Fibroblast of lung (primary cell): ENCODE data around the gene VPS45. TPM values are rescaled to one million over a fixed set of nuclear protein-coding genes. Genes with fewer than 3 reads are reported as not detected.
A peak's percentile ranks its signal among the peaks of the same experiment; 100 is the strongest.

Experiments
- DNase-seq, 2 donors: peaks; one replicate each; pipeline versions ENCODE4 v3.0.0 to v3.0.0-alpha.2; 2010; ENCODE audit warnings: low read depth in 2 of 2
- H2AFZ ChIP-seq: 2 replicates; pipeline ENCODE4 v1.5.1; 2012; ENCODE audit warnings: low read length, control low read depth, inconsistent platforms
- H3K27ac ChIP-seq: 2 replicates; pipeline ENCODE4 v1.5.1; 2011; ENCODE audit warnings: low read length, control low read depth; ENCODE audit not compliant: insufficient read depth
- H3K27me3 ChIP-seq: 2 replicates; pipeline ENCODE4 v1.5.1; 2011; ENCODE audit warnings: mild to moderate bottlenecking, low read length; ENCODE audit not compliant: control insufficient read depth, insufficient read depth
- H3K36me3 ChIP-seq: 2 replicates; pipeline ENCODE4 v1.5.1; 2011; ENCODE audit warnings: low read length; ENCODE audit not compliant: control insufficient read depth, insufficient read depth
- H3K4me1 ChIP-seq: 2 replicates; pipeline ENCODE4 v1.5.1; 2011; ENCODE audit warnings: low read length; ENCODE audit not compliant: control insufficient read depth, insufficient read depth; ENCODE audit errors: extremely low read depth
- H3K4me2 ChIP-seq: 2 replicates; pipeline ENCODE4 v1.5.1; 2011; ENCODE audit warnings: low read length, control low read depth; ENCODE audit not compliant: insufficient read depth; ENCODE audit errors: extremely low read depth
- H3K4me3 ChIP-seq, 4 experiments: fragments of 200-600 bp in 1 of 4; sonication (generic) in 1 of 4; replicated peaks in 1 of 4; 2 replicates each; pipeline ENCODE4 v1.5.1; 2011 to 2016; ENCODE audit warnings: low read length in 4 of 4, low read depth in 3 of 4, mild to moderate bottlenecking in 3 of 4, control low read depth in 2 of 4, inconsistent platforms in 1 of 4, mixed read lengths in 1 of 4; ENCODE audit not compliant: insufficient read depth in 1 of 4; ENCODE audit errors: control extremely low read depth in 1 of 4
- H3K79me2 ChIP-seq: 2 replicates; pipeline ENCODE4 v1.5.1; 2012; ENCODE audit warnings: mild to moderate bottlenecking, low read length, inconsistent platforms; ENCODE audit not compliant: control insufficient read depth, insufficient read depth
- H3K9ac ChIP-seq: 2 replicates; pipeline ENCODE4 v1.5.1; 2011; ENCODE audit warnings: mild to moderate bottlenecking, low read length, control low read depth; ENCODE audit not compliant: insufficient read depth
- H3K9me3 ChIP-seq: 2 replicates; pipeline ENCODE4 v1.5.1; 2012; ENCODE audit warnings: low read depth, low read length; ENCODE audit not compliant: control insufficient read depth, insufficient read depth
- H4K20me1 ChIP-seq: 2 replicates; pipeline ENCODE4 v1.5.1; 2011; ENCODE audit warnings: low read length; ENCODE audit not compliant: control insufficient read depth, insufficient read depth; ENCODE audit errors: extremely low read depth
- CTCF ChIP-seq, 2 donors: IDR thresholded peaks in 1 of 2; conservative IDR thresholded peaks in 1 of 2; 1 replicate in 1 of 2; 2 replicates in 1 of 2; pipeline ENCODE4 v1.5.1; 2011 to 2012; ENCODE audit warnings: low read length in 2 of 2, control low read depth in 1 of 2, inconsistent platforms in 1 of 2, low read depth in 1 of 2, mild to moderate bottlenecking in 1 of 2
- EZH2 ChIP-seq: IDR thresholded peaks from 2 replicates; pipeline ENCODE4 v1.5.1; 2012; ENCODE audit warnings: low read length, control low read depth, mild to moderate bottlenecking; ENCODE audit errors: missing control alignments
- polyA plus RNA-seq, 2 donors: library from polyadenylated mRNA; depleted of rRNA in 1 of 2; stranded (reverse) in 1 of 2; unstranded in 1 of 2; fragments of >200 nt; gene quantifications; 2 replicates each; pipeline ENCODE4 v1.2.1, GENCODE V29; 2011 to 2012; ENCODE audit warnings: missing spikeins in 1 of 2
- total RNA-seq: library from RNA; depleted of rRNA; stranded (reverse); fragments of >200 nt; gene quantifications from 2 replicates; pipeline ENCODE4 v1.2.1, GENCODE V29; 2014

VPS45 gene
- total and polyA plus RNA-seq, 2 donors (not counting 1 experiment from before 2014, with no cell fraction given): 42.6 to 50.0 TPM

- H3K4me3 ChIP-seq: peak overlapping the region in 2 of 4 experiments; percentile 13 to 33
These were observed 119.4 kb downstream of the VPS45 start for GRCh38 chr1:150186789-150187559.

GRCh38 chr1:150187560-150187931, 120.0 kb downstream of the VPS45 start:
- TF ChIP-seq EZH2: no peak
- TF ChIP-seq CTCF (conservative IDR thresholded peaks at IDR 0.05 in 1 of 2, IDR thresholded peaks at IDR 0.05 in 1 of 2; ENCODE audit: low read depth in 1 of 2, low read length in 2 of 2): no peak
- Histone ChIP-seq H3K9ac (no peak overlapping the region), H3K36me3 (no peaks in the 10 kb centered on the region), H3K79me2 (no peaks in the 10 kb centered on the region), H2AFZ (peak overlapping the region; percentile 61), H3K9me3 (no peaks in the 10 kb centered on the region), H3K4me3 (no peak overlapping the region), H3K27ac (no peak overlapping the region), H3K4me1 (peaks cover 9% of the 10 kb centered on the region), H4K20me1 (no peaks in the 10 kb centered on the region), H3K4me2 (no peak overlapping the region), H3K27me3 (no peaks in the 10 kb centered on the region)
- DNase-seq: no peak

More at GRCh38 chr1:150186789-150187559, 119.4 kb downstream of the VPS45 start:
- Histone ChIP-seq H4K20me1 (no peaks in the 10 kb centered on the region), H3K9me3 (no peaks in the 10 kb centered on the region), H3K36me3 (no peaks in the 10 kb centered on the region), H3K79me2 (no peaks in the 10 kb centered on the region), H3K27me3 (no peaks in the 10 kb centered on the region), H3K4me1 (peaks cover 7% of the 10 kb centered on the region), H3K4me2 (peak overlapping the region; percentile 73), H3K27ac (peak overlapping the region; percentile 63), H2AFZ (peak overlapping the region; percentile 90), H3K9ac (no peak overlapping the region)
- peak; percentile 55 to 81 for DNase-seq
- peak in 1 of 2 donors; percentile 31 for TF ChIP-seq CTCF (conservative IDR thresholded peaks at IDR 0.05 in 1 of 2, IDR thresholded peaks at IDR 0.05 in 1 of 2; ENCODE audit: low read depth in 1 of 2, low read length in 2 of 2)
- no peak for TF ChIP-seq EZH2

GRCh38 chr1:150192012-150192411, 124.4 kb downstream of the VPS45 start:
- DNase-seq: peak in 1 of 2 donors; percentile 94
- Histone ChIP-seq H3K9ac (no peak overlapping the region), H3K4me1 (peaks cover 7% of the 10 kb centered on the region), H3K4me2 (no peak overlapping the region), H2AFZ (no peak overlapping the region), H3K27ac (no peak overlapping the region), H3K4me3 (no peak overlapping the region), H3K36me3 (no peaks in the 10 kb centered on the region), H3K79me2 (no peaks in the 10 kb centered on the region), H3K27me3 (no peaks in the 10 kb centered on the region), H3K9me3 (no peaks in the 10 kb centered on the region), H4K20me1 (no peaks in the 10 kb centered on the region)
- no peak for TF ChIP-seq EZH2
- TF ChIP-seq CTCF (conservative IDR thresholded peaks at IDR 0.05 in 1 of 2, IDR thresholded peaks at IDR 0.05 in 1 of 2; ENCODE audit: low read depth in 1 of 2, low read length in 2 of 2): no peak
